RWPE2 (cell line): ENCODE data around the gene CBX8.

ENCODE experiments used
- ATAC-seq: fragments of 200-7000 bp; cut with Tn5 transposase; 3 replicates; pipeline ENCODE4 v1.9.1; 2021; ENCODE audit warnings: low read depth
- DNase-seq: peaks from one replicate; pipeline ENCODE4 v3.0.0-alpha.2; 2020; ENCODE audit warnings: low spot score
- H3K27ac ChIP-seq: fragments of 450-650 bp; 2 replicates; pipeline ENCODE4 v1.5.1; 2017; ENCODE audit warnings: mild to moderate bottlenecking; ENCODE audit not compliant: poor library complexity, severe bottlenecking
- H3K27me3 ChIP-seq: fragments of 250-450 bp; sonication (Bioruptor Pico); 2 replicates; pipeline ENCODE4 v1.5.1; 2021; ENCODE audit warnings: mild to moderate bottlenecking, moderate library complexity; ENCODE audit not compliant: insufficient read depth, poor library complexity, severe bottlenecking
- H3K36me3 ChIP-seq: fragments of 250-450 bp; sonication (Bioruptor Pico); 2 replicates; pipeline ENCODE4 v1.5.1; 2020; ENCODE audit warnings: low read depth, mild to moderate bottlenecking, moderate library complexity
- H3K4me1 ChIP-seq: fragments of 250-450 bp; sonication (Bioruptor Pico); 2 replicates; pipeline ENCODE4 v1.5.1; 2021; ENCODE audit warnings: mild to moderate bottlenecking, moderate library complexity; ENCODE audit not compliant: insufficient read depth, poor library complexity, severe bottlenecking
- H3K4me3 ChIP-seq: fragments of 250-450 bp; sonication (Bioruptor Pico); 2 replicates; pipeline ENCODE4 v1.5.1; 2021; ENCODE audit warnings: mild to moderate bottlenecking, moderate library complexity; ENCODE audit not compliant: severe bottlenecking
- H3K9me3 ChIP-seq: fragments of 250-450 bp; sonication (Bioruptor Pico); 2 replicates; pipeline ENCODE4 v1.5.1; 2021; ENCODE audit warnings: mild to moderate bottlenecking, moderate library complexity; ENCODE audit not compliant: severe bottlenecking
- CTCF ChIP-seq: fragments of 450-650 bp; IDR thresholded peaks from one replicate; pipeline ENCODE4 v1.5.1; 2017; ENCODE audit warnings: mild to moderate bottlenecking, moderate library complexity; ENCODE audit not compliant: poor library complexity, severe bottlenecking

CBX8 gene

GRCh38 chr17:79820959-79821330, 24.1 kb upstream of the CBX8 start:
- no peak overlapping the region for H3K27ac ChIP-seq
- ATAC-seq: no peak
- H3K9me3 ChIP-seq: no peaks in the 10 kb centered on the region
- peaks cover 5% of the 10 kb centered on the region for H3K27me3 ChIP-seq
- no peaks in the 10 kb centered on the region for H3K4me1 ChIP-seq
- DNase-seq: no peak
- no peak overlapping the region for H3K4me3 ChIP-seq
- H3K36me3 ChIP-seq: no peaks in the 10 kb centered on the region
- TF ChIP-seq CTCF: no peak

GRCh38 chr17:79819534-79820276, 22.8 kb upstream of the CBX8 start:
- DNase-seq (no peak), ATAC-seq (no peak)
- no peaks in the 10 kb centered on the region for H3K4me1 ChIP-seq
- H3K27ac ChIP-seq: no peak overlapping the region
- H3K36me3 ChIP-seq: no peaks in the 10 kb centered on the region
- no peak for TF ChIP-seq CTCF
- H3K4me3 ChIP-seq: no peak overlapping the region
- H3K9me3 ChIP-seq: no peaks in the 10 kb centered on the region
- H3K27me3 ChIP-seq: peaks cover 12% of the 10 kb centered on the region

GRCh38 chr17:79819085-79819484, 22.2 kb upstream of the CBX8 start:
- no peak for TF ChIP-seq CTCF
- no peak for DNase-seq
- Histone ChIP-seq H3K27ac (no peak overlapping the region), H3K4me3 (no peak overlapping the region), H3K4me1 (no peaks in the 10 kb centered on the region), H3K9me3 (no peaks in the 10 kb centered on the region), H3K36me3 (no peaks in the 10 kb centered on the region), H3K27me3 (peaks cover 17% of the 10 kb centered on the region)
- no peak for ATAC-seq

GRCh38 chr17:79818026-79818758, 21.3 kb upstream of the CBX8 start:
- no peak overlapping the region for H3K4me3 ChIP-seq
- no peak for DNase-seq
- no peaks in the 10 kb centered on the region for H3K4me1 ChIP-seq
- no peaks in the 10 kb centered on the region for H3K36me3 ChIP-seq
- H3K9me3 ChIP-seq: no peaks in the 10 kb centered on the region
- peaks cover 18% of the 10 kb centered on the region for H3K27me3 ChIP-seq
- TF ChIP-seq CTCF: no peak
- H3K27ac ChIP-seq: no peak overlapping the region
- no peak for ATAC-seq
